Calu3 (cell line): Measurements from ENCODE around the gene MALRD1. TPM values are rescaled to one million over a fixed set of nuclear protein-coding genes. Genes with fewer than 3 reads are reported as not detected.

Experiments used
- BruUV-seq: library from RNA; stranded (reverse); fragments of 400-500 nt; replicated peaks from 2 replicates; lab custom pipeline; 2021; lab: Mats Ljungman, UMichigan
- CTCF ChIA-PET: fragments of 300-600 bp; sonication (Branson Sonifier 250); formaldehyde crosslinking; loops from one replicate; lab custom pipeline; 2022; ENCODE audit warnings: antibody characterized with exemption; lab: Charles Lee
- DNase-seq: peaks from one replicate; pipeline ENCODE4 v3.0.0; 2022
- H3K27ac Mint-ChIP-seq: one replicate; pipeline ENCODE4 v1.8.0; 2022; ENCODE audit warnings: mixed read lengths; ENCODE audit not compliant: unreplicated experiment
- H3K27me3 Mint-ChIP-seq: one replicate; pipeline ENCODE4 v1.8.0; 2022; ENCODE audit warnings: mixed read lengths; ENCODE audit not compliant: unreplicated experiment
- H3K36me3 Mint-ChIP-seq: one replicate; pipeline ENCODE4 v1.8.0; 2022; ENCODE audit warnings: mild to moderate bottlenecking, moderate library complexity, mixed read lengths; ENCODE audit not compliant: insufficient read depth, unreplicated experiment
- H3K4me1 Mint-ChIP-seq: one replicate; pipeline ENCODE4 v1.8.0; 2022; ENCODE audit warnings: mild to moderate bottlenecking, low read depth, mixed read lengths; ENCODE audit not compliant: unreplicated experiment
- H3K4me3 Mint-ChIP-seq: one replicate; pipeline ENCODE4 v1.8.0; 2022; ENCODE audit warnings: mild to moderate bottlenecking, low read depth, moderate library complexity, mixed read lengths; ENCODE audit not compliant: unreplicated experiment
- H3K9me3 Mint-ChIP-seq: one replicate; pipeline ENCODE4 v1.8.0; 2022; ENCODE audit warnings: low read depth, mixed read lengths; ENCODE audit not compliant: unreplicated experiment
- CTCF ChIP-seq: fragments of 200-600 bp; IDR thresholded peaks from one replicate; pipeline ENCODE4 v1.8.0; 2022; ENCODE audit warnings: antibody characterized with exemption; ENCODE audit not compliant: unreplicated experiment
- intact Hi-C: fragments of 100-400 bp; cut with micrococcal nuclease; formaldehyde crosslinking; loops from one replicate; pipeline ENCODE4 v1.10.0; 2022; ENCODE audit not compliant: unreplicated experiment
- total RNA-seq: library from RNA; stranded (reverse); gene quantifications from 2 replicates; pipeline ENCODE4 v1.2.3, GENCODE V29; 2022

MALRD1 gene
- total RNA-seq, 1 experiment from 2014 or later: not detected

GRCh38 chr10:19063986-19064385, 15.4 kb downstream of the MALRD1 start:
- no peak for TF ChIP-seq CTCF
- H3K36me3 Mint-ChIP-seq: no peaks in the 10 kb centered on the region
- intact Hi-C loops: no loop called here
- H3K27ac Mint-ChIP-seq: no peak overlapping the region
- H3K4me1 Mint-ChIP-seq: no peaks in the 10 kb centered on the region
- no peaks in the 10 kb centered on the region for H3K27me3 Mint-ChIP-seq
- no peak for DNase-seq
- H3K4me3 Mint-ChIP-seq: no peak overlapping the region
- peaks cover 12% of the 10 kb centered on the region for H3K9me3 Mint-ChIP-seq
- CTCF ChIA-PET: no interaction called here
- BruUV-seq: no TSS peak

- Mint-ChIP-seq H3K27me3 (no peaks in the 10 kb centered on the region), H3K4me3 (no peak overlapping the region), H3K27ac (no peak overlapping the region), H3K36me3 (no peaks in the 10 kb centered on the region), H3K9me3 (peaks cover 8% of the 10 kb centered on the region), H3K4me1 (no peaks in the 10 kb centered on the region)
- intact Hi-C loops: no loop called here
- no peak for TF ChIP-seq CTCF
- BruUV-seq: no TSS peak
- CTCF ChIA-PET: no interaction called here
- no peak for DNase-seq
These were observed 23.3 kb downstream of the MALRD1 start for GRCh38 chr10:19071946-19072345.

GRCh38 chr10:19077276-19077675, 28.7 kb downstream of the MALRD1 start:
- Mint-ChIP-seq H3K36me3 (no peaks in the 10 kb centered on the region), H3K27ac (no peak overlapping the region), H3K27me3 (no peaks in the 10 kb centered on the region), H3K4me1 (no peaks in the 10 kb centered on the region), H3K9me3 (peaks cover 10% of the 10 kb centered on the region), H3K4me3 (no peak overlapping the region)
- CTCF ChIA-PET: no interaction called here
- no TSS peak for BruUV-seq
- TF ChIP-seq CTCF: no peak
- no peak for DNase-seq
- intact Hi-C loops: no loop called here

- CTCF ChIA-PET: no interaction called here
- no peaks in the 10 kb centered on the region for H3K27me3 Mint-ChIP-seq
- no peaks in the 10 kb centered on the region for H3K4me1 Mint-ChIP-seq
- H3K27ac Mint-ChIP-seq: no peak overlapping the region
- intact Hi-C loops: no loop called here
- no peak for DNase-seq
- peaks cover 7% of the 10 kb centered on the region for H3K9me3 Mint-ChIP-seq
- H3K36me3 Mint-ChIP-seq: no peaks in the 10 kb centered on the region
- no peak overlapping the region for H3K4me3 Mint-ChIP-seq
- no peak for TF ChIP-seq CTCF
- BruUV-seq: no TSS peak
These were observed 48.0 kb downstream of the MALRD1 start for GRCh38 chr10:19096501-19097073.
